ENCODE data around the gene MED7. TPM values are rescaled to one million over a fixed set of nuclear protein-coding genes. Genes with fewer than 3 reads are reported as not detected.

MED7 gene
- total and polyA plus RNA-seq, 2 of the 8 experiments (the other 6 are each of a cell fraction or from before 2014, with no cell fraction given): 6.9 to 9.5 TPM

- DNase-seq (ENCODE audit: low read depth in 1 of 2, low spot score in 2 of 2) (no peak), FAIRE-seq (no peak)
- no peak overlapping the region for H3K56ac ChIP-seq (replicated peaks; ENCODE audit: insufficient read length, low read depth, low read length)
- no peaks in the 10 kb centered on the region for H4K20me1 ChIP-seq (replicated peaks in 1 of 2; ENCODE audit: control insufficient read depth in 1 of 2, insufficient read depth in 2 of 2, low read length in 2 of 2)
- no peak overlapping the region for H3K9ac ChIP-seq (replicated peaks in 1 of 4; ENCODE audit: extremely low read depth in 1 of 4, low read depth in 3 of 4, low read length in 3 of 4)
- no peak overlapping the region for H2AK5ac ChIP-seq (ENCODE audit: low read depth, low read length)
- no peak overlapping the region for H3K14ac ChIP-seq (ENCODE audit: insufficient read length)
- H2AFZ ChIP-seq (ENCODE audit: low read length): no peak overlapping the region
- no peak overlapping the region for H2BK5ac ChIP-seq (ENCODE audit: low read depth, low read length)
- no peaks in the 10 kb centered on the region for H3K9me3 ChIP-seq (ENCODE audit: insufficient read depth in 2 of 2, low read depth in 1 of 2, low read length in 1 of 2)
- H4K8ac ChIP-seq (ENCODE audit: extremely low read depth, insufficient read depth, low read length): no peak overlapping the region
- no peak overlapping the region for H3K27ac ChIP-seq (ENCODE audit: low read depth, low read length)
- H3K4me2 ChIP-seq (ENCODE audit: insufficient read depth in 1 of 2, low read depth in 2 of 2, low read length in 2 of 2): no peak overlapping the region
- H2BK15ac ChIP-seq (ENCODE audit: low read length): no peak overlapping the region
- no peak overlapping the region for H2BK20ac ChIP-seq (ENCODE audit: low read length)
- H3K79me1 ChIP-seq (ENCODE audit: low read depth, low read length): no peaks in the 10 kb centered on the region
- H2BK12ac ChIP-seq (ENCODE audit: low read depth, low read length): no peak overlapping the region
- H3K27me3 ChIP-seq (replicated peaks in 1 of 4; ENCODE audit: control insufficient read depth in 3 of 4, extremely low read depth in 1 of 4, insufficient read depth in 3 of 4, low read length in 3 of 4): no peaks in the 10 kb centered on the region
- H3K36me3 ChIP-seq (ENCODE audit: control insufficient read depth in 2 of 4, insufficient read depth in 4 of 4, low read length in 3 of 4): no peaks in the 10 kb centered on the region
- WGBS, 2 experiments (ENCODE audit: extremely low coverage in 1 of 2, insufficient coverage in 1 of 2, insufficient read length in 1 of 2, insufficient replicate concordance in 2 of 2, low coverage in 1 of 2, low lambda C conversion rate in 2 of 2, missing lambda C conversion rate in 1 of 2): 93% methylated on average over 8 of the region's 8 CpGs; no CpG with 5 or more reads in 1 of the 2 experiments
- no peak overlapping the region for H3K4ac ChIP-seq (replicated peaks; ENCODE audit: insufficient read length, low read depth, low read length)
- H3K4me3 ChIP-seq (ENCODE audit: extremely low read depth in 1 of 4, insufficient read depth in 2 of 4, low read depth in 3 of 4, low read length in 4 of 4): no peak overlapping the region
- ChIA-PET CTCF (ENCODE audit: partially characterized antibody) (interaction anchor here (0.5 kb wide), 1 partner anchor 221 kb away, joined by 3 read pairs; no protein-coding TSS in a partner anchor), POLR2A (ENCODE audit: partially characterized antibody) (no interaction called here)
- H3K23ac ChIP-seq (ENCODE audit: insufficient read length): no peak overlapping the region
- no peak overlapping the region for H2BK120ac ChIP-seq (replicated peaks; ENCODE audit: low read depth, low read length)
- H3K4me1 ChIP-seq (replicated peaks in 1 of 4; ENCODE audit: control insufficient read depth in 3 of 4, insufficient read depth in 4 of 4, low read length in 3 of 4): no peaks in the 10 kb centered on the region
- no peak overlapping the region for H3K18ac ChIP-seq (ENCODE audit: extremely low read depth, low read length)
- no peaks in the 10 kb centered on the region for H3K79me2 ChIP-seq (ENCODE audit: control insufficient read depth in 1 of 2, insufficient read depth in 2 of 2, low read length in 2 of 2)
- H4K91ac ChIP-seq (replicated peaks; ENCODE audit: insufficient read length, low read length): no peak overlapping the region
- H4K5ac ChIP-seq (ENCODE audit: insufficient read length, low read depth, low read length): no peak overlapping the region
- no peaks in the 10 kb centered on the region for H3K23me2 ChIP-seq (ENCODE audit: low read depth, low read length)
- TF ChIP-seq RFX5 (IDR thresholded peaks at IDR 0.05; ENCODE audit: borderline replicate concordance, low read depth, low read length) (no peak), KDM5A (IDR thresholded peaks at IDR 0.05; ENCODE audit: low read length) (no peak), SAP30 (IDR thresholded peaks at IDR 0.05; ENCODE audit: insufficient read depth, insufficient replicate concordance, low read length) (no peak)
Measured at GRCh38 chr5:157175071-157175612, 32.5 kb upstream of the MED7 start.
